Measurements from ENCODE around the gene XPR1.

- TF ChIP-seq EZH2 (IDR thresholded peaks at IDR 0.05; ENCODE audit: insufficient read depth, poor library complexity, severe bottlenecking) (no peak), EZH2phosphoT487 (IDR thresholded peaks at IDR 0.05; ENCODE audit: insufficient read depth, low read depth) (no peak)
These were observed 154.1 kb downstream of the XPR1 start for GRCh38 chr1:180785887-180786286.

Data from GM23248 (cell line).